ENCODE data around the gene DNMT1.

DNMT1 gene

DNA sequence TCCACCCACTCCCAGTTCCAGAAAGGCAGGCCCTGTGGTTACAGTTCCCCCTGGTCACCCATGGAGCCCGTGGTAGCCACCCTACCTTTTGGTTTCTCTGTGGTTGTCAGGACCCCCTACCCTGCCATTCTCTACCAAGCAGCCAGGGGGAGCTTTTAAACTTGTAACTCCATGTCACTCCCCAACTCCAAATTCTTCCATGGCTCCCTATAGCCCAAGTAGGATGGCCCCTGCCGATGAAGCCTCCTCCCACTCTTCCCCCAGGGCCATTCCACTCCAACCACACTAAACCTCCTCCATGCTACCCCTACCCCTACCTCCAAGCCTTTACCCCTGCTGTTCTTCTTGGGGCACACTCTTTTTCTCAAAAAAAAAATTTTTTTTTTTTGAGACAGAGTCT, 34.2 kb upstream of the DNMT1 start:
- Histone ChIP-seq H3K36me3 (no peaks in the 10 kb centered on the region), H3K27ac (no peak overlapping the region), H3K9me3 (no peaks in the 10 kb centered on the region), H3K4me3 (ENCODE audit: low read depth in 1 of 2, low read length in 1 of 2) (no peak overlapping the region), H3K4me1 (ENCODE audit: control insufficient read depth in 1 of 2, insufficient read depth in 1 of 2, low read depth in 1 of 2, low read length in 1 of 2) (peaks cover 10 to 17% of the 10 kb centered on the region in 2 experiments), H3K27me3 (peaks cover 60% of the 10 kb centered on the region)
- TF ChIP-seq, protein P1, sequence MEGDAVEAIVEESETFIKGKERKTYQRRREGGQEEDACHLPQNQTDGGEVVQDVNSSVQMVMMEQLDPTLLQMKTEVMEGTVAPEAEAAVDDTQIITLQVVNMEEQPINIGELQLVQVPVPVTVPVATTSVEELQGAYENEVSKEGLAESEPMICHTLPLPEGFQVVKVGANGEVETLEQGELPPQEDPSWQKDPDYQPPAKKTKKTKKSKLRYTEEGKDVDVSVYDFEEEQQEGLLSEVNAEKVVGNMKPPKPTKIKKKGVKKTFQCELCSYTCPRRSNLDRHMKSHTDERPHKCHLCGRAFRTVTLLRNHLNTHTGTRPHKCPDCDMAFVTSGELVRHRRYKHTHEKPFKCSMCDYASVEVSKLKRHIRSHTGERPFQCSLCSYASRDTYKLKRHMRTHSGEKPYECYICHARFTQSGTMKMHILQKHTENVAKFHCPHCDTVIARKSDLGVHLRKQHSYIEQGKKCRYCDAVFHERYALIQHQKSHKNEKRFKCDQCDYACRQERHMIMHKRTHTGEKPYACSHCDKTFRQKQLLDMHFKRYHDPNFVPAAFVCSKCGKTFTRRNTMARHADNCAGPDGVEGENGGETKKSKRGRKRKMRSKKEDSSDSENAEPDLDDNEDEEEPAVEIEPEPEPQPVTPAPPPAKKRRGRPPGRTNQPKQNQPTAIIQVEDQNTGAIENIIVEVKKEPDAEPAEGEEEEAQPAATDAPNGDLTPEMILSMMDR (IDR thresholded peaks at IDR 0.05), result no peak

DNA sequence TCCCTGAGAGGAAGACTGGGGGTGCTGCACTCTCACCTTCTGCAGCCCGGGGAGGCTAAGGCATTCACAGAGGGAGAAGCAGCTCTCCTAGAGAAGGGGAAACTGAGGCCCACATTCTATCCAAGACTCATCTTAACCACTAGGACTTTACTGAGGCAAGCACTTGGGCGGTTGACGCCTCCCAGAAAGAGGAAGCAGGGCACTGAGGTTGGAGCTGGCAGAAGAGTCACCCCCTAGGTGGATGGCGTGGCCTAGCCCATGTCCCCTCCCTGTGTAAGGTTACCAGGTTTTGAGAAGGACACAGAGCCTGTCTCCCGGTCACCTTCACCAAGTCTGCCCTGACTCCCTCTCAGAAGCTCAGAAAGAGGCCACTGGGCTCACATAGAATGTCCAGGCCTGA, 33.6 kb upstream of the DNMT1 start:
- Histone ChIP-seq H3K4me1 (ENCODE audit: control insufficient read depth in 1 of 2, insufficient read depth in 1 of 2, low read depth in 1 of 2, low read length in 1 of 2) (peaks cover 10 to 17% of the 10 kb centered on the region in 2 experiments), H3K36me3 (no peaks in the 10 kb centered on the region), H3K27me3 (peaks cover 60% of the 10 kb centered on the region), H3K4me3 (ENCODE audit: low read depth in 1 of 2, low read length in 1 of 2) (no peak overlapping the region), H3K27ac (no peak overlapping the region), H3K9me3 (no peaks in the 10 kb centered on the region)
- TF ChIP-seq, protein P1 (IDR thresholded peaks at IDR 0.05), result no peak

DNA sequence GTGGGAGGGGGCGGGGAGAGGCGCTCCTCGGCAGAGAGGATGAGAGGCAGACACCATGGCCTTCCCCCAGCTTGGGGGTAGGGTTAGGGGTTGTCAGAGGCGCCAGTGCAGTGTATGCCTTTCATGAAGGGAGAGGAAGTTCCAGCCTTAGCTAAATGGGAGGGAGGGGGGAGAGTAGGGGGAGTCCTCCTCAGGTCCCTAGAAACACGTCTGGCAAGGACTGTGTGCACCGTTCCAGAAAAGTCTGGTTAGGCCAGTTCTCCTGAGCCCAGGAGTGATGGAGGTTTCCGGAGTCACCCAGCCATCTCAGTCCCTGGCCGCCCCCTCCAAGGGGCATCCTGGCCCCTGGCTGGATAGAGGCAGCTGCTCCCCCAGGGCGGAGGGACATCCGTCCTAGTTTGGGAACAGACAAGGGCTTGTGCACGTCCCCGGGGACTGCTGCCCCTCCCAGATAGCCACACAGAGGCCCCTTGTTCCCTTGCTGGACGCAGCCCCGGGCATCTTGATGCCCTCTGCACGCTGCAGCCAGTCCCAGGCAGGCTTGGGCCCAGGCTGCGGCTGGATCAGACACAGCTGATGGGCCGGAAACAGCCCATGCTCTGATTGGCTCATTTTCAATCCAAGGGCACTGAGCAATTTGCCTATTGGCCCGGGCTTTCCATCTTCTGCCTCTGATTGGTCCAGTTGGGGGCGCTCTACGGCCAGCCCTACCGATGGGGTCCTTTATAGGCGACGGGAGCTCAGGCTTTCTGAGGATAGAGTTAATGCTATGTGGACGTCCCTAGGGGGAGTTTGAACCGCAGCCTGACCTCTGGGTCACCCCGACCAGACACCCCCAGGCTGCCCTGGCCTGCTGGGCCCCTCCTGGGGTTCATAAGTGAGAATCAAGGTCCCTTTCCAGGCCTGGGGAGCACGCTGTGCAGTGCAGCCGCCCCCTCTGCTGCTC, 32.5 kb upstream of the DNMT1 start:
- Histone ChIP-seq H3K27me3 (peaks cover 53% of the 10 kb centered on the region), H3K4me1 (ENCODE audit: control insufficient read depth in 1 of 2, insufficient read depth in 1 of 2, low read depth in 1 of 2, low read length in 1 of 2) (peaks cover 10 to 17% of the 10 kb centered on the region in 2 experiments), H3K27ac (no peak overlapping the region), H3K36me3 (no peaks in the 10 kb centered on the region), H3K9me3 (no peaks in the 10 kb centered on the region), H3K4me3 (ENCODE audit: low read depth in 1 of 2, low read length in 1 of 2) (no peak overlapping the region)
- TF ChIP-seq, protein P1 (IDR thresholded peaks at IDR 0.05), result no peak

DNA sequence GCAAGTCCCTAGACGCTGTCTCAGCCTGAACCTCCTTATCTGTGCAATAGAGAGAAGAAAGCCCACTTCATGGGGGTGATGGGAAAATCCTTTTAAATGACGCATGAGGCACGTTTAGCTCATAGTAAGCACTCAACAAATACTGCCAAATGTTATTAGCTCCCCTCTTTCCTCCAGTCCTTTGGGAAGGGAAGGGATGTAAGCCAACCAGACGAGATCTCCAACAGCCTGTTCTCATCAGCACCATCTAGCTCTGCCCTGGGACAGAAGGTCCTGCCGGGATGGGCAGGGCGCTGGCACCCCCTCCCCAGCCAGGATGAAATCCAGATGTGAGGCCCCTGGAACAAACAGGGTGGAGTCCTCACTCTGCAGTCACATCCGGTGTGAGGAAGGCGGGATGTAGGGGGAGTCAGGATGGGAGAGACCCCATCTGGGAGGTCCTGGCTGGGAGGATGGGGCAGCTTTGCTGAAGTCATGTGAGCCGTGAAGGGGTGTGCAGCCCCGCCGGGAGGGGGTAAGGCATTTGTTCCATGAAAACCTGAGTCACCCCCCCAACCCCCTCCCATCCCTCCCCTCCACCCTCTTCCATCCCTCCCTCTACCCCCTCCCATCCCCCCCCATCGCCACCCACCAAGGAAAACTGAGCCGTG, 31.7 kb upstream of the DNMT1 start:
- H3K27ac ChIP-seq, result no peak overlapping the region
- TF ChIP-seq, protein P1 (IDR thresholded peaks at IDR 0.05), result no peak
- H3K4me3 ChIP-seq (ENCODE audit: low read depth in 1 of 2, low read length in 1 of 2), result no peak overlapping the region
- H3K9me3 ChIP-seq, result no peaks in the 10 kb centered on the region
- H3K27me3 ChIP-seq, result peaks cover 51% of the 10 kb centered on the region
- no peaks in the 10 kb centered on the region for H3K36me3 ChIP-seq
- peaks cover 10 to 17% of the 10 kb centered on the region in 2 experiments for H3K4me1 ChIP-seq (ENCODE audit: control insufficient read depth in 1 of 2, insufficient read depth in 1 of 2, low read depth in 1 of 2, low read length in 1 of 2)

DNA sequence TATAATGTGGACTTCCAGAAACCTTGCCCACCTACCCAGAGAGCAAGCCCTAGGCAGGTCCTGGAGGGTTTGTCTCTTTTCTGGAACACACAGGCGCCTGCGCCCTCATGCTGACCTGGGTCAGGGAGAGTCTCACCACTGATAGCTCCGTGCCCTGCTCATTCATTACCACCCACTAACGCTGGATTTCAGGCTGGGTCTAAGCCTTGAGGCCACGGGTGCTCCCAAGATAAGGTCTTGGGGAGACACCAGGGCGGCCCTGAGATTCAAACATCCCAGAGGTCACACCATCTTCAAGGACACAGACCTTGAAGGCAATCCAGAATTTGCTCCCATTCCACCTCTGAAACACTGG, 31.2 kb upstream of the DNMT1 start:
- Histone ChIP-seq H3K9me3 (no peaks in the 10 kb centered on the region), H3K36me3 (no peaks in the 10 kb centered on the region), H3K27ac (no peak overlapping the region), H3K27me3 (peaks cover 51% of the 10 kb centered on the region), H3K4me3 (ENCODE audit: low read depth in 1 of 2, low read length in 1 of 2) (no peak overlapping the region), H3K4me1 (ENCODE audit: control insufficient read depth in 1 of 2, insufficient read depth in 1 of 2, low read depth in 1 of 2, low read length in 1 of 2) (peaks cover 9 to 12% of the 10 kb centered on the region in 2 experiments)
- TF ChIP-seq, protein P1 (IDR thresholded peaks at IDR 0.05), result no peak

Data from neutrophil (primary cell).